OCI-M2 (cell line): ENCODE data around the gene UST.

Experiments used
- DNase-seq: peaks from one replicate; lab custom pipeline; 2025; ENCODE audit not compliant: unreplicated experiment; lab: John Stamatoyannopoulos, UW

UST gene

DNA sequence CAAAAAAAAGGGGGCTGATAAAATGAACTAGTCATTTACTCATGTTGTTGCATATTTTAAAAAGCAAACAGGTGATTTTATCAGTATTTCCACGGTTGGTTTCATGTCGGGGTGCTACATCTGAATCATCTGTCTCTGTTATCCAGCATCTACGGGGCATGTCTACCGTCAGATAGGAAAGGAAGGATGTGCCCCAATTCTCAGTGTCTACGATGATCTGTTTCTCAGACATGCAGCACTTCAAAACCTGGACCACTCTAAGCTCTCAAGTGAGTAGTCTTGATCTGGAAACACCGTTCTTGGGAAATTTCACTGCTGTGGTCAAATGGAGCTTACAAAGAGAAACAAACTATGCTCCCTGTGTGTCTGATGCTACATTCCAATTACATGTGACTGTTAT, 330.4 kb downstream of the UST start:
- no peak for DNase-seq

- DNase-seq, result no peak
Observed at GRCh38 chr6:149078211-149078782, 331.5 kb downstream of the UST start.

GRCh38 chr6:149079456-149079855, 332.6 kb downstream of the UST start:
- no peak for DNase-seq

GRCh38 chr6:149079911-149080491, 333.2 kb downstream of the UST start:
- DNase-seq, result no peak

DNA sequence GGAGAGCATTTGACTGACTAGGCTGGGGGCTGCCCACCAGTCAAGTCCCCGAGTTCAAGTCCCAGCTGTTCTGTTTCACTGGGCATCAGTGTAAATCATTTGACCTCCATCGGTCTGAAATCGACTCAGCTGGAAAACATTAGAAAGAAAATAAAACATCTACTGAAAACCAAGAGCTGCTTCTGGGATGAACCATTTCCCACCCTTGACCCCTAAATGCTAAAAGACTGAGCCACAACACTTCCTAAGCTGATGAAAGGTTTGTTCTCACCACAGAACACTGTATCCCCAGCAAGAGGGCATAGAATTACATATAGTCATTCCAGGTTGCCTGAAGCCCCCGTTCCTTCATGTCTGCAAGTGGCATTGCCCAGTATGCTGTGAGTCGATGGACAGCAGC, 333.7 kb downstream of the UST start:
- no peak for DNase-seq

DNA sequence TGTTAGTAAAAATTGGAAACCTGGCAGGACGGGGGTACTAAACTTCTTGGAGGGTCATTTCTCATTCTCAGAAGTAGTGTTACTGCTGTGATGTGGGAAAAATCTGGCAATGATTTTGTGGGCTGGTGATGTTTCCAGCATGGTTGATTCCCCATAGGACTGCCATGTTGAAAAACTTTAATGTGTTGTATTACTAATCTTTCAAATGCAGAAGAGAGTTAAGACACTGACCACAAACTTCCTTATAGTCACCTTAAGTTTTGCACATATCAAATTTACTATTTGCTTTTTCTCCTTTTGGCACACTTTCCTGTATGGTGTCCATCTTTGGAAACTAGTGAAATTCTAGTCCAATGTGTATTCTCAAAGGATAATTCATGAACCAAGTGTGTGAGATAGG, 334.5 kb downstream of the UST start:
- DNase-seq, result no peak

- DNase-seq, result no peak
Observed at GRCh38 chr6:149082320-149082719, 335.5 kb downstream of the UST start.

DNA sequence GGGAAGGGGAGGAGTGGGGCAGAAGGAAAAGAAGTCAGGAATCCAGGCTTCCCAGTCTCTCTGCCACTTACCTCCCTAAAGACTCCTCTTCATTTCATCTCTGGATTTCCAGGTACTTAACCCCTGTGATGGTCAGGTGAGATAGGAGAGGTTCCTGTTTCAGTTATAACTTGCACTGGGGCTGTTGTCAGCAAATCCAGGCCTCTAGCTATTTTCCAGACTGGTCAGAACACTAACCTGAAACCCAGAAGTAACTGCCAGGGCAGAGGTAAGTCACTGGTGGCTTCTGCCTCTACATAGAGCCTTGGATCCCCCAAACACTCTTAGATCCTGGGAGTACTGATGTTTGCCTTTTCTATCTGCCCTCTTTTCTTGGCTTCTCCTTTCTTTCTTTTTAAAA, 337.2 kb downstream of the UST start:
- no peak for DNase-seq

GRCh38 chr6:149084808-149085556, 338.2 kb downstream of the UST start:
- DNase-seq, result no peak

- DNase-seq, result no peak
Observed at GRCh38 chr6:149085557-149085938, 338.7 kb downstream of the UST start.

- DNase-seq, result no peak
Observed at GRCh38 chr6:149086363-149086762, 339.5 kb downstream of the UST start.

GRCh38 chr6:149087898-149088297, 341.1 kb downstream of the UST start:
- DNase-seq, result no peak

DNA sequence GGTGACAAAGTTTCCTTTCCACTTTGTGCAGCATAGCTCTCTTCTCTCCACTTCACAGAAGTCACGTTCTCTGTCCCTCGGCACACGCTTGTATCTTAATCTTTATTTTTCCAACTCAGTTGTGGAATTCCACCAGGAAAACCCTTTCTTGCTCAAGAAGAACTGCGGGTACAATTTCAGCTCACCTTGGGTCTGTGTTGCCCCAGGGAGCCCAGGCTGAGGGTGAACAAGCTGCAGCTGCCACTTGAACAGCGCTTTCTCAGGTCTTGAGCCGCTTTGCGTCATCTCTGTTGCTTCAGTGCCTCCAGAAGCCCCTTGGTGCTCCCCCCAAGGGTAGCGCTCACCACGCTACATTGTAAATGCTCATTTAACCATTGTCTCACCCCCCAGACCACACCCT, 341.5 kb downstream of the UST start:
- DNase-seq, result no peak

DNA sequence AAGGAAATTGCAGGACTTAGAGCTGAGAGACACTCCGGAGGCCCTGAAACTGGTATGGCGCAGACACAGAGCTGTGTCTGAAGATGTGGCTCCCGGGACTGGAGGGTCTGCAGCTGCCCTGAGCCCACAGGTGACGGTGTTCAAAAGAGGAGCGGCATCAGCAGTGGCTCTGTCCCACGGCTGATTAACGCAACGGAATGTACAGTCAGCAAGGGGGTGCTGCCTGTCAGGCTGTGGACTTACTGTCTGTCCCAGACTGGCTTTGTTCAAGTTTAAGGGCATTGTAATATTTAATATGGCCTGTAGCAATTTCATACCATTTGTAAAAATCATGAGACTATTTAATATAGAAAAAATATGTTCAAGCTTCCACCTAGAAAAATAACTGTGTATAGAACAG, 342.7 kb downstream of the UST start:
- DNase-seq, result no peak

DNA sequence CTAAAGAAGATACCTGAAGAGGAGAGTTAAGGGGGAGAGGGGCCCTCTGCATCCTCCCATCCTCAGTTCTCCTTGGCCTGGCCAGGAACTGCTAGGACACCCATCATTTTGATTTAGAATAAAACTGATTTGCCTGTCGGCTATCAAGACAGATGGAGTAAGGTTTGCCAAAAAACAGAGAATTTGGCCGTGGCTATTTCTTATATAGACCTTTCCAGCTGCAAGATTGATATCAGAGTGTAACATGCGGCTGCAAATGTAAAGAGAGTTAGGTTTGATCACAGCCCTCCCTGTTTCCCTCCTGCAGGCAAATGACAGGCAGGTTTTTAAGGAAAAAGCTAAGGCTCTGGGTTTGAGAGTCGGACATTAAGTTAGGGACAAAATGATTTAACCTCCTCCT, 344.1 kb downstream of the UST start:
- DNase-seq, result no peak

GRCh38 chr6:149093643-149094042, 346.8 kb downstream of the UST start:
- no peak for DNase-seq

- no peak for DNase-seq
Observed at GRCh38 chr6:149094156-149094555, 347.3 kb downstream of the UST start.

DNA sequence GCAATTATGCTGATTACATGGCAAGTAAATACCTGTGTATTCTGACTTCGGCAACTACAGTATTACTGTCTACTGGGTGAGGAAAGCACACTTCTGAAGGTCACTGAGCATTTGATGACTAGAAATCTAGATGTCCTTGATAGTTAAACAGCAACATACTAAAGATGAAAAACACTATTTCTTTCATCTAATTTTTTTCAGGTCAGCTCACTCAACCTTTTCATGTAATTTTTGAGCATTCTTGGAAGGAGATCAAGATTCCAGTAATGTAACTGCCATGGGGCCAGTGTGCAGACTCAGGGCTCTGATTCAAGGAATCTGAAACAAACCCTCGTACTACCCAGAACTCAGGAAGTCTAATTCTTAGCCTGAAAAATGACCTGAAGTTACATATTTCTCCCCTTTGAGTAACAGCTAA, 348.1 kb downstream of the UST start:
- no peak for DNase-seq

DNA sequence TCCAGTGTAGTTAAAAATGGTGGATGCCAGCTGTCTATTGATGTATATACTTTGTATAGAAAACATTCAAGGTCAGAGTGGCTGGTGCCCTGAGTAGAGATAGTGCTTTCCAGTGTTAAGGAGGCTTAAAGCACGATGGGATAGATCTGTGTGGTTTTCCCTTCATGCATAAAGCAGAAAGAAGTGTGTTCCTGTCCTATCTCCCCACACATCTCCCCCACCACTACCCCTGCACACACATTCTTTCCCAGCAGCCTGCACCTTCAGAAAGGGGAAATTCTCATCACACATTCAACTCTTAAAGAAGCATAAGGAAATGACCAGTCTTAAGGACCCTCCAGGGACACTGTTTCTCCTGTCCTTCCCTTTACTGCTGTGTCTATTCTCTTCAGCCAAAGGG, 349.0 kb downstream of the UST start:
- no peak for DNase-seq

DNA sequence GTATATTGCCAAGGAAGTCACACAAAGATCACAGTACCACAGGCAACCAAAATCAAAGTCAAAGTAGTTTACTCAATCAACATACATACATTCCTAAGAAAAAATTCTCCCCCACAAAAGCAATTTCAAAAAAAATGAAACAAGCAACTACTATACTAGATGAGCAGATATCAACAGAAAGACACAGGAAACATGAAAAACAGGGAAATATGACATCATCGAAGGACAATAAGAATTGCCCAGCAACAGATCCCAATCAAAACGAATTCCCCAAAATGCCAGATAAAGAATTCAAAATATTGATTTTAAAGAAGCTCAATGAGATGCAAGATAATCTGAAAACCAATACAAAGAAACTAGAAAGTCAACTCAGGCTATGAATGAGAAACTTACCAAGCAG, 351.0 kb downstream of the UST start:
- DNase-seq, result no peak

- DNase-seq, result no peak
Observed at GRCh38 chr6:149098700-149099276, 352.0 kb downstream of the UST start.

GRCh38 chr6:149102324-149102723, 355.5 kb downstream of the UST start:
- no peak for DNase-seq
